H1 (cell line): Measurements from ENCODE around the gene KCNH6.

Experiments
- BRCA1 ChIP-seq: IDR thresholded peaks from 2 replicates; pipeline ENCODE4 v1.6.1; 2012; ENCODE audit warnings: low read depth, low read length, improper control_type of control experiment
- CTCF ChIP-seq, 3 experiments: IDR thresholded peaks; 1 replicate in 2 of 3; 2 replicates in 1 of 3; pipeline versions ENCODE4 v1.5.1 to v1.6.1; 2011; ENCODE audit warnings: low read length in 3 of 3, mild to moderate bottlenecking in 3 of 3, inconsistent platforms in 2 of 3, low read depth in 1 of 3, moderate library complexity in 1 of 3; ENCODE audit not compliant: insufficient read depth in 1 of 3; ENCODE audit errors: control extremely low read depth in 1 of 3
- EGR1 ChIP-seq: IDR thresholded peaks from 2 replicates; pipeline ENCODE4 v1.6.1; 2011; ENCODE audit warnings: low read depth, low read length, borderline replicate concordance
- JUN ChIP-seq: IDR thresholded peaks from 2 replicates; pipeline ENCODE4 v1.6.1; 2011; ENCODE audit warnings: low read depth, mild to moderate bottlenecking, improper control_type of control experiment, low read length
- KDM1A ChIP-seq: fragments of 200-600, 300-600 bp; sonication (generic); IDR thresholded peaks from 2 replicates; pipeline ENCODE4 v1.7.1; 2016; ENCODE audit warnings: mild to moderate bottlenecking, low read length, borderline replicate concordance
- MAX ChIP-seq: IDR thresholded peaks from 2 replicates; pipeline ENCODE4 v1.6.1; 2012; ENCODE audit warnings: inconsistent platforms
- NRF1 ChIP-seq: IDR thresholded peaks from 2 replicates; pipeline ENCODE4 v1.6.1; 2011; ENCODE audit warnings: mild to moderate bottlenecking, low read depth, low read length, improper control_type of control experiment
- POLR2A ChIP-seq, 2 experiments: IDR thresholded peaks; 1 replicate in 1 of 2; 2 replicates in 1 of 2; pipeline ENCODE4 v1.6.1; 2011; ENCODE audit warnings: low read depth in 2 of 2, low read length in 2 of 2, mild to moderate bottlenecking in 2 of 2; ENCODE audit errors: control extremely low read depth in 1 of 2
- POLR2AphosphoS5 ChIP-seq: IDR thresholded peaks from 2 replicates; pipeline ENCODE4 v1.6.1; 2011; ENCODE audit warnings: low read depth, low read length
- RAD21 ChIP-seq, 2 experiments: IDR thresholded peaks in 1 of 2; conservative IDR thresholded peaks in 1 of 2; 2 replicates each; pipeline ENCODE4 v1.6.1; 2011; ENCODE audit warnings: low read depth in 2 of 2, low read length in 2 of 2, improper control_type of control experiment in 1 of 2, inconsistent platforms in 1 of 2, mild to moderate bottlenecking in 1 of 2, moderate library complexity in 1 of 2
- TAF1 ChIP-seq: IDR thresholded peaks from 2 replicates; pipeline ENCODE4 v1.6.1; 2011; ENCODE audit warnings: mild to moderate bottlenecking, low read depth, low read length
- TCF12 ChIP-seq: IDR thresholded peaks from 2 replicates; pipeline ENCODE4 v1.6.1; 2011; ENCODE audit warnings: low read depth, mild to moderate bottlenecking, low read length
- TEAD4 ChIP-seq: IDR thresholded peaks from 2 replicates; pipeline ENCODE4 v1.6.1; 2012; ENCODE audit warnings: low read depth, low read length, inconsistent platforms, mixed read lengths
- ZNF274 ChIP-seq: IDR thresholded peaks from 2 replicates; pipeline ENCODE4 v1.7.0; 2012; ENCODE audit warnings: low read length, borderline replicate concordance; ENCODE audit errors: extremely low read depth

- TF ChIP-seq POLR2A (IDR thresholded peaks at IDR 0.05; ENCODE audit: control extremely low read depth in 1 of 2, low read depth in 2 of 2, low read length in 2 of 2) (no peak), CTCF (IDR thresholded peaks at IDR 0.05; ENCODE audit: control extremely low read depth in 1 of 3, insufficient read depth in 1 of 3, low read depth in 1 of 3, low read length in 3 of 3) (peak in 1 of 3 experiments; percentile 7; a peak in 1 of 4 replicates), POLR2AphosphoS5 (no peak), MAX (peak; percentile 85), TCF12 (peak; percentile 72; the same call in 1 of the 2 replicates), BRCA1 (no peak), RAD21 (IDR thresholded peaks at IDR 0.05 in 1 of 2, conservative IDR thresholded peaks at IDR 0.05 in 1 of 2; ENCODE audit: low read depth in 2 of 2, low read length in 2 of 2) (0 out of 4 replicates have a peak, but pooled peaks of 1 of the 2 experiments have one; percentile 3), NRF1 (no peak), ZNF274 (no peak), KDM1A (no peak), EGR1 (no peak), JUN (no peak), TEAD4 (peak; percentile 29; the same call in 1 of the 2 replicates), TAF1 (0 out of 2 replicates have a peak, but pooled peaks have one; percentile 6)
Observed at GRCh38 chr17:63476854-63477479, 46.2 kb upstream of the KCNH6 start, which contains the start of gene ACE.
